ENCODE measurements around the gene HEATR3. TPM values are rescaled to one million over a fixed set of nuclear protein-coding genes. Genes with fewer than 3 reads are reported as not detected.

Gene HEATR3
- total and polyA plus RNA-seq, 5 experiments from 2014 or later = 5.5 to 23.3 (median 6.7) TPM

Other genes with a start within 250 kb of the HEATR3 start
- gene ZNF423, start 209.9 kb upstream of the HEATR3 start, total RNA-seq = not detected
- not detected for gene ZNF423, start 209.9 kb upstream of the HEATR3 start, polyA plus RNA-seq
- gene CNEP1R1, start 40.7 kb upstream of the HEATR3 start, total RNA-seq = 10 to 100 TPM; 29.6 to 32.7 TPM
- gene CNEP1R1, start 40.7 kb upstream of the HEATR3 start, polyA plus RNA-seq = 10 to 100 TPM; 10.8 to 20.6 (median 12.3) TPM
- gene TENT4B, start 87.3 kb downstream of the HEATR3 start, total RNA-seq = 10 to 100 TPM; 26.0 to 27.0 TPM
- 1 to 10 TPM; 5.3 to 8.3 (median 6.6) TPM for gene TENT4B, start 87.3 kb downstream of the HEATR3 start, polyA plus RNA-seq
- gene ADCY7, start 200.6 kb downstream of the HEATR3 start, total RNA-seq = 100 to 1,000 TPM; 133 to 135 TPM
- gene ADCY7, start 200.6 kb downstream of the HEATR3 start, polyA plus RNA-seq = 10 to 100 TPM; 60.1 to 72.8 (median 64.6) TPM